ENCODE measurements around the gene LCE2C.

LCE2C gene

GRCh38 chr1:152697701-152698600 lies 22.9 kb downstream of the LCE2C start, which contains the start of gene LCE2A:
Gene LCE2A (plus strand): TSS chr1:152698345. CDS start chr1:152698902, 557 bp downstream.
- Mint-ChIP-seq H3K4me3 (no peak within 1 kb of the TSS), H3K4me1 (no peaks in the 10 kb centered on the region), H3K27ac (no peak within 1 kb of the TSS), H3K36me3 (ENCODE audit: low read depth) (no peaks in the 10 kb centered on the region), H3K27me3 (ENCODE audit: low read depth) (no peaks in the 10 kb centered on the region), H3K9me3 (peaks cover 28% of the 10 kb centered on the region)
- TF ChIP-seq, protein P1, sequence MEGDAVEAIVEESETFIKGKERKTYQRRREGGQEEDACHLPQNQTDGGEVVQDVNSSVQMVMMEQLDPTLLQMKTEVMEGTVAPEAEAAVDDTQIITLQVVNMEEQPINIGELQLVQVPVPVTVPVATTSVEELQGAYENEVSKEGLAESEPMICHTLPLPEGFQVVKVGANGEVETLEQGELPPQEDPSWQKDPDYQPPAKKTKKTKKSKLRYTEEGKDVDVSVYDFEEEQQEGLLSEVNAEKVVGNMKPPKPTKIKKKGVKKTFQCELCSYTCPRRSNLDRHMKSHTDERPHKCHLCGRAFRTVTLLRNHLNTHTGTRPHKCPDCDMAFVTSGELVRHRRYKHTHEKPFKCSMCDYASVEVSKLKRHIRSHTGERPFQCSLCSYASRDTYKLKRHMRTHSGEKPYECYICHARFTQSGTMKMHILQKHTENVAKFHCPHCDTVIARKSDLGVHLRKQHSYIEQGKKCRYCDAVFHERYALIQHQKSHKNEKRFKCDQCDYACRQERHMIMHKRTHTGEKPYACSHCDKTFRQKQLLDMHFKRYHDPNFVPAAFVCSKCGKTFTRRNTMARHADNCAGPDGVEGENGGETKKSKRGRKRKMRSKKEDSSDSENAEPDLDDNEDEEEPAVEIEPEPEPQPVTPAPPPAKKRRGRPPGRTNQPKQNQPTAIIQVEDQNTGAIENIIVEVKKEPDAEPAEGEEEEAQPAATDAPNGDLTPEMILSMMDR (IDR thresholded peaks at IDR 0.05; ENCODE audit: unreplicated experiment in 3 of 3): no peak

GRCh38 chr1:152699746-152700145 lies 24.7 kb downstream of the LCE2C start:
- no peak overlapping the region for H3K27ac Mint-ChIP-seq
- peaks cover 25% of the 10 kb centered on the region for H3K9me3 Mint-ChIP-seq
- H3K27me3 Mint-ChIP-seq (ENCODE audit: low read depth): no peaks in the 10 kb centered on the region
- TF ChIP-seq, protein P1 (IDR thresholded peaks at IDR 0.05; ENCODE audit: unreplicated experiment in 3 of 3): no peak
- H3K4me1 Mint-ChIP-seq: no peaks in the 10 kb centered on the region
- H3K4me3 Mint-ChIP-seq: no peak overlapping the region
- no peaks in the 10 kb centered on the region for H3K36me3 Mint-ChIP-seq (ENCODE audit: low read depth)

DNA sequence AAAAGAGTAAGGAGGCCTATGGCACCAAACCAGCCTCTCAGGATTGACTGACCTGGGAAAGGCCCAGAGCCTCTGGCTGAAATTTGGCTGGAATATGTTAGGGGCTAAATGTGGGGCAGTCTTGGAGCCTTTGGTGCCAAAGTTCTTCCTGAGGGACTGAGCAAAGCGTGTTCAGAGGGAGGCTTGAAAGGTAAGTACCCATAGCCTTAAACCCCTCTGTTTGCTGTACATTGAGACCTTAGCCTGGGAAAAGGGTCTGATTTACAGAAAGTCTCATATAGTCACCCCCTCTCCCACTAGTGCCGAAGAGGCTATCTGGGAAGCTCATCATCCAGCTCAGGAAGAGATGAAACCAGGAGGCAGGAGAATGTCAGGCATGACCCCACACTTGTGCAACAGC lies 32.8 kb downstream of the LCE2C start, which contains the start of gene LCE4A:
LCE4A (plus strand) TSS at position 301 of the 400 bp plus-strand sequence. CDS start 916 bp downstream, outside the sequence.
- Mint-ChIP-seq H3K36me3 (ENCODE audit: low read depth) (no peaks in the 10 kb centered on the region), H3K27ac (no peak within 1 kb of the TSS), H3K9me3 (peaks cover 34% of the 10 kb centered on the region), H3K4me3 (no peak within 1 kb of the TSS), H3K4me1 (no peaks in the 10 kb centered on the region), H3K27me3 (ENCODE audit: low read depth) (peaks cover 3% of the 10 kb centered on the region)
- TF ChIP-seq, protein P1 (IDR thresholded peaks at IDR 0.05; ENCODE audit: unreplicated experiment in 3 of 3): no peak

- Mint-ChIP-seq H3K9me3 (peaks cover 52% of the 10 kb centered on the region), H3K4me1 (no peaks in the 10 kb centered on the region), H3K36me3 (ENCODE audit: low read depth) (no peaks in the 10 kb centered on the region), H3K27me3 (ENCODE audit: low read depth) (no peaks in the 10 kb centered on the region), H3K4me3 (no peak overlapping the region), H3K27ac (no peak overlapping the region)
- TF ChIP-seq, protein P1 (IDR thresholded peaks at IDR 0.05; ENCODE audit: unreplicated experiment in 3 of 3): no peak
Observed at GRCh38 chr1:152718238-152718637, 43.2 kb downstream of the LCE2C start.

GRCh38 chr1:152725261-152725660 lies 50.2 kb downstream of the LCE2C start:
- peaks cover 29% of the 10 kb centered on the region for H3K9me3 Mint-ChIP-seq
- no peak overlapping the region for H3K4me3 Mint-ChIP-seq
- TF ChIP-seq, protein P1 (IDR thresholded peaks at IDR 0.05; ENCODE audit: unreplicated experiment in 3 of 3): no peak
- H3K27me3 Mint-ChIP-seq (ENCODE audit: low read depth): no peaks in the 10 kb centered on the region
- H3K36me3 Mint-ChIP-seq (ENCODE audit: low read depth): no peaks in the 10 kb centered on the region
- H3K27ac Mint-ChIP-seq: no peak overlapping the region
- H3K4me1 Mint-ChIP-seq: no peaks in the 10 kb centered on the region

Measured in nephron (organoid).